HG03196 (cell line): ENCODE data around the gene PTPRQ.
"Not testable (repeated sequence)": the region's sequence is repeated elsewhere in the genome, so short reads cannot be mapped to it uniquely, and the experiment has no call there.

Experiments used
- ATAC-seq: cut with Tn5 transposase; IDR thresholded peaks from one replicate; pipeline ENCODE4 v1.9.1; 2021; ENCODE audit not compliant: unreplicated experiment

PTPRQ gene

GRCh38 chr12:80469681-80470080 lies 25.6 kb downstream of the PTPRQ start:
- ATAC-seq: no peak

DNA sequence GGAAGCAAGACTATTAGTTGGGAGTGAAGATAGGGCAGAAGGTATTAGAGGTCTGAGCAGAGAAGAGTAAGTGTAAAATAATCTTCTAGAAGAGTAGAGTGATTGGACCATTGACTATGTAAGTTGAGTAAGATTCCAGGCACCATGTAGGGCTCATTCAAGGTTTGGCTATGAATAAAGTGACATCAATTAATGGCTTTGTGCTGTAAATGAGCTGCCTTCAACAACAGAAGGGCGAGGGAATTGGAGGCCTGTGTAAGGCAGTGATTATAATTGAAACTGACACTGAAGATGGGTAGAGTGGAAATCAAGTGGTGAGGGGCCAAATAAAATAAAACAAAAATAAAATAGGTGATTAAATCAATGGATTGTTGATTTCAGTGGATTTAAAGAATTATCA lies 26.4 kb downstream of the PTPRQ start:
- ATAC-seq: no peak

DNA sequence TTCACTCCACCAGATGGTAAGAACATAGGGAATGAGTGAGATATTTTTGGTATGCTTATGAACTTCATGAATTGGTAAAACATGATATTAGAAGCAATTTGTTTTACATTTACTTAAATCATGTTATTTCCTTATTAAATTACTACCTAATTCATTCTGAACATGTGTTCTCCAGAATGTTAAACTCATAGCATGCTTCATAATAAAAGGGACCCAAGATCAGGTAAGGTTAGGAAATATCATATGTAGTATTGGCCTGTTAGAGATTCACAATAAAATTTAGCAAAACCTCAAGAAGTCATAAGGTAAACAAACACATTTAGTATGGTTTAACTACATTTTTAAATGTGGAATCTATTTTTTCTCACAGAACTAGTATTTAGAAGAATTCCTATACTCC lies 28.2 kb downstream of the PTPRQ start:
- no peak for ATAC-seq

- ATAC-seq: peak; percentile 87
These were observed 29.0 kb downstream of the PTPRQ start for GRCh38 chr12:80472911-80473500.

- not testable (repeated sequence) for ATAC-seq
These were observed 33.6 kb downstream of the PTPRQ start for GRCh38 chr12:80477521-80478145.

GRCh38 chr12:80484746-80485145 lies 40.7 kb downstream of the PTPRQ start:
- no peak for ATAC-seq

- no peak for ATAC-seq
These were observed 41.4 kb downstream of the PTPRQ start for GRCh38 chr12:80485222-80485987.

- no peak for ATAC-seq
These were observed 46.3 kb downstream of the PTPRQ start for GRCh38 chr12:80490329-80490728.

- ATAC-seq: no peak
These were observed 47.1 kb downstream of the PTPRQ start for GRCh38 chr12:80491166-80491565.

- ATAC-seq: no peak
These were observed 49.4 kb downstream of the PTPRQ start for GRCh38 chr12:80493466-80493865.

DNA sequence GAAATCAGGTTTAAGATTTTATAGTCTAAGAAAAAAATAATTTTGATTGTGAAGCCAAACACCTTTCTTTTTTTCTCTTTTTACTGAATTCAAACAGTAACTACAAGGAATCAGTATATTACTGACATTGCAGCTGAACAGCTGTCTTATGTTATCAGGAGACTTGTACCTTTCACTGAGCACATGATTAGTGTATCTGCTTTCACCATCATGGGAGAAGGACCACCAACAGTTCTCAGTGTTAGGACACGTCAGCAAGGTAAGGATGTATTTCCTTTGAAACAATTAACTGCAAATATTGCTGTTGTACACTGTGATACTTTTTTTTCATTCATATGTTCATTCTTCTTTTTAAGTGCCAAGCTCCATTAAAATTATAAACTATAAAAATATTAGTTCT lies 50.8 kb downstream of the PTPRQ start:
- ATAC-seq: no peak

- no peak for ATAC-seq
These were observed 54.2 kb downstream of the PTPRQ start for GRCh38 chr12:80498059-80498728.

GRCh38 chr12:80504389-80505163 lies 60.5 kb downstream of the PTPRQ start:
- ATAC-seq: no peak

DNA sequence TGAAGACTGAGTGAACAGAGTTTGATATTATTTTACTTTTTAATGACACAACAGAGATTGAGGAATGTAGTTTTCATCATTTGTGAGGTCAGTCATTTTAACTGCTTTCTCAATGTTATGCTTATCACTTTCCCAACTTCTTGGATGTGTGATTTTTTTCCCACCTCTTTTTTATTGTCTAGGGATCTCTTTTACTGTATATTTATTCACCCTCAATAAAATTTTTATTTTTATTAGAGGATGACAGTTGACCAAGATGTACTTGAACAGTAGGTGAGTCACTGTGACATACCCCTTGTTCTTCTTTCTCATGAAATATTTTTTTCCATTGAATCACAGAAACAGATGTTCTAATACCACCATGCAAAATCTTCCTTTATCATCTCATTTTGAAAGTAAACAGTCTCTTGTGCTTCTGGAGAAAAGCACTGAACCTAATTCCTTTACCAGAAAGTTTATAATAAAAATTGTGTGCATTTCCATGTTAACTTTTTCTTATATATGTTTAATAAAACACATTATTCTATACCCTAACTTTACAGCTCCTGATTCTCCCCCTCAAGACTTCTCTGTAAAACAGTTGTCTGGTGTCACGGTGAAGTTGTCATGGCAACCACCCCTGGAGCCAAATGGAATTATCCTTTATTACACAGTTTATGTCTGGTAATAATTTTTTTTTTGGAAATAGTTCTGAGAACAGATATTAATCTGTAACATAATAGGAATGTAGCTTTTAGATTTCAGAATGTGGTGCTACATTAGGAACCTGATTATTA lies 65.9 kb downstream of the PTPRQ start:
- ATAC-seq: no peak

- ATAC-seq: no peak
These were observed 68.7 kb downstream of the PTPRQ start for GRCh38 chr12:80512781-80513180.

DNA sequence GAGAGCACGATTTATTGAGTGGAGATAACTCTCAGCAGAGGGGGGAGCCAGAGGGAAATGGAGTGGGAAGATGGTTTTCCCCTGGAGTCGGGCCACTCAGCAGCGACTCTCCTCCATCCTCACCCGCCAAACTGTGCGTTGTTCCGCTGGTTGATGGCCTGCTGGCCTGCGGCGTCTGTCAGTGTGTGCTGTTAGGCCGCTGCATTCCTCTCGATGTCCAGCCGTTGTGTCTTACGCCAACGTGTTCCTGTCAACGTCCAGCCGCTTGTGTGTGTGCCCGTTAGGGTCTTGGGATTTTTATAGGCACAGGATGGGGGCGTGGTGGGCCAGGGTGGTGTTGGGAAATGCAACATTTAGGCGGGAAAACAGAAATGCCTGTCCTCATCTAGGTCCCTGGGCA lies 69.2 kb downstream of the PTPRQ start:
- ATAC-seq: no peak

- no peak for ATAC-seq
These were observed 73.6 kb downstream of the PTPRQ start for GRCh38 chr12:80517655-80518054.

- ATAC-seq: no peak
These were observed 87.6 kb downstream of the PTPRQ start for GRCh38 chr12:80531646-80532045.

- no peak for ATAC-seq
These were observed 95.0 kb downstream of the PTPRQ start for GRCh38 chr12:80539029-80539428.

DNA sequence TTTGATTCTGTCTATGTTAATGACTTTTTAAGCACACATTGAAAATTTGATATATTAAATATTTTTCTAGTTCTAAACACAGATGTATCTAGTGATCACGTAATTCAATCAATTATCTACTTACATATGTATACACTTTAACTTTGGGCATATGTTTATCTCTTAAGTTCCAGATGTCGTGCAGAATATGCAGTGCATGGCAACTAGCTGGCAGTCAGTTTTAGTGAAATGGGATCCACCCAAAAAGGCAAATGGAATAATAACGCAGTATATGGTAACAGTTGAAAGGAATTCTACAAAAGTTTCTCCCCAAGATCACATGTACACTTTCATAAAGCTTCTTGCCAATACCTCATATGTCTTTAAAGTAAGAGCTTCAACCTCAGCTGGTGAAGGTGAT lies 105.3 kb downstream of the PTPRQ start:
- ATAC-seq: no peak
